Right atrium auricular region (tissue), 2 donors: Measurements from ENCODE around the gene KAT6B. TPM values are rescaled to one million over a fixed set of nuclear protein-coding genes. Genes with fewer than 3 reads are reported as not detected.
"Not testable (repeated sequence)": the region's sequence is repeated elsewhere in the genome, so short reads cannot be mapped to it uniquely, and the experiment has no call there.

Source experiments
- DNase-seq: peaks from one replicate; pipeline ENCODE4 v3.0.0-alpha.2; 2019; ENCODE audit warnings: low spot score
- H3K27ac ChIP-seq, 2 donors: fragments of 200-600 bp; sonication (generic); 1 replicate in 1 of 2; 2 replicates in 1 of 2; pipeline ENCODE4 v1.5.1; 2016 to 2019
- H3K27me3 ChIP-seq, 2 donors: fragments of 200-600 bp; sonication (generic); one replicate each; pipeline versions ENCODE4 v1.5.1 to v1.6.0; 2017 to 2019
- H3K36me3 ChIP-seq: fragments of 200-600 bp; sonication (generic); one replicate; pipeline ENCODE4 v1.5.1; 2016
- H3K4me1 ChIP-seq, 2 donors: fragments of 200-600 bp; sonication (generic); one replicate each; pipeline versions ENCODE4 v1.5.1 to v1.6.0; 2017 to 2019
- H3K4me3 ChIP-seq, 2 donors: fragments of 200-600 bp; sonication (generic); 1 replicate in 1 of 2; 2 replicates in 1 of 2; pipeline ENCODE4 v1.5.1; 2017 to 2019; ENCODE audit warnings: mild to moderate bottlenecking in 1 of 2, moderate library complexity in 1 of 2
- H3K9me3 ChIP-seq, 2 donors: fragments of 200-600 bp; sonication (generic); one replicate each; pipeline ENCODE4 v1.5.1; 2019
- CTCF ChIP-seq, 2 donors: fragments of 200-600 bp; sonication (generic); IDR thresholded peaks; one replicate each; pipeline ENCODE4 v1.5.1; 2019; ENCODE audit warnings: antibody characterized with exemption in 2 of 2
- total RNA-seq, 2 donors: library from RNA; depleted of rRNA; stranded (reverse); fragments of >200 nt; gene quantifications; one replicate each; pipeline ENCODE4 v1.1.0, GENCODE V29; 2016

Gene KAT6B
- total RNA-seq, 2 donors from 2014 or later, result 42.7 to 43.5 TPM

- no peak for DNase-seq
- no peaks in the 10 kb centered on the region for H3K36me3 ChIP-seq
- H3K27me3 ChIP-seq, result no peaks in the 10 kb centered on the region
- TF ChIP-seq CTCF (IDR thresholded peaks at IDR 0.05), result no peak
- H3K27ac ChIP-seq, result peak overlapping the region in 1 of 2 donors; percentile 44
- H3K9me3 ChIP-seq, result peaks cover 0 to 9% of the 10 kb centered on the region in 2 donors
- peaks cover 0 to 22% of the 10 kb centered on the region in 2 donors for H3K4me1 ChIP-seq
- H3K4me3 ChIP-seq, result no peak overlapping the region
Observed at GRCh38 chr10:74917481-74918077, 91.2 kb downstream of the KAT6B start.

- TF ChIP-seq CTCF (IDR thresholded peaks at IDR 0.05), result no peak
- H3K36me3 ChIP-seq, result no peaks in the 10 kb centered on the region
- H3K27me3 ChIP-seq, result no peaks in the 10 kb centered on the region
Observed at GRCh38 chr10:74919671-74920070, 93.3 kb downstream of the KAT6B start.

GRCh38 chr10:74921070-74921469 lies 94.7 kb downstream of the KAT6B start:
- not testable (repeated sequence) for H3K4me3 ChIP-seq, H3K36me3 ChIP-seq, H3K27me3 ChIP-seq, DNase-seq, H3K9me3 ChIP-seq
- H3K27ac ChIP-seq, result peak overlapping the region in 1 of 2 donors; percentile 87
- peaks cover 0 to 54% of the 10 kb centered on the region in 2 donors for H3K4me1 ChIP-seq

More at GRCh38 chr10:74919671-74920070, 93.3 kb downstream of the KAT6B start:
- Histone ChIP-seq H3K27ac (no peak overlapping the region), H3K4me3 (no peak overlapping the region), H3K4me1 (peaks cover 0 to 43% of the 10 kb centered on the region in 2 donors), H3K9me3 (peaks cover 0 to 9% of the 10 kb centered on the region in 2 donors)
- no peak for DNase-seq

- no peaks in the 10 kb centered on the region for H3K27me3 ChIP-seq
- no peak for DNase-seq
- peaks cover 0 to 60% of the 10 kb centered on the region in 2 donors for H3K4me1 ChIP-seq
- no peak overlapping the region for H3K4me3 ChIP-seq
- no peak for TF ChIP-seq CTCF (IDR thresholded peaks at IDR 0.05)
- peaks cover 0 to 9% of the 10 kb centered on the region in 2 donors for H3K9me3 ChIP-seq
- peak overlapping the region in 1 of 2 donors; percentile 87 for H3K27ac ChIP-seq
- no peaks in the 10 kb centered on the region for H3K36me3 ChIP-seq
Observed at GRCh38 chr10:74921744-74922143, 95.3 kb downstream of the KAT6B start.

- Histone ChIP-seq H3K4me1 (peaks cover 0 to 66% of the 10 kb centered on the region in 2 donors), H3K36me3 (no peaks in the 10 kb centered on the region), H3K4me3 (no peak overlapping the region), H3K27ac (peak overlapping the region in 1 of 2 donors; percentile 87), H3K9me3 (peaks cover 0 to 9% of the 10 kb centered on the region in 2 donors), H3K27me3 (no peaks in the 10 kb centered on the region)
- TF ChIP-seq CTCF (IDR thresholded peaks at IDR 0.05), result no peak
- no peak for DNase-seq
Observed at GRCh38 chr10:74922921-74923320, 96.5 kb downstream of the KAT6B start.

GRCh38 chr10:74923556-74923955 lies 97.2 kb downstream of the KAT6B start:
- H3K9me3 ChIP-seq, result peaks cover 0 to 9% of the 10 kb centered on the region in 2 donors
- peak overlapping the region; percentile 57 to 87 for H3K27ac ChIP-seq
- H3K36me3 ChIP-seq, result no peaks in the 10 kb centered on the region
- H3K4me3 ChIP-seq, result no peak overlapping the region
- no peaks in the 10 kb centered on the region for H3K27me3 ChIP-seq
- H3K4me1 ChIP-seq, result peaks cover 0 to 68% of the 10 kb centered on the region in 2 donors
- DNase-seq, result no peak
- TF ChIP-seq CTCF (IDR thresholded peaks at IDR 0.05), result no peak
